Esophagus mucosa (tissue), 1 donor: ENCODE data around the gene TGM4. TPM values are rescaled to one million over a fixed set of nuclear protein-coding genes. Genes with fewer than 3 reads are reported as not detected.
"Not testable (repeated sequence)": the region's sequence is repeated elsewhere in the genome, so short reads cannot be mapped to it uniquely, and the experiment has no call there.

Source experiments
- ATAC-seq: fragments of 200-7000 bp; cut with Tn5 transposase; one replicate; pipeline ENCODE4 v1.9.1; 2020
- total RNA-seq: library from RNA; stranded (reverse); gene quantifications from one replicate; pipeline ENCODE4 v1.2.4, GENCODE V29; 2023
- donor health status: DM: yes; HTN: yes; CAD: no.

The TGM4 gene
- total RNA-seq, 1 donor from 2014 or later, result not detected

DNA sequence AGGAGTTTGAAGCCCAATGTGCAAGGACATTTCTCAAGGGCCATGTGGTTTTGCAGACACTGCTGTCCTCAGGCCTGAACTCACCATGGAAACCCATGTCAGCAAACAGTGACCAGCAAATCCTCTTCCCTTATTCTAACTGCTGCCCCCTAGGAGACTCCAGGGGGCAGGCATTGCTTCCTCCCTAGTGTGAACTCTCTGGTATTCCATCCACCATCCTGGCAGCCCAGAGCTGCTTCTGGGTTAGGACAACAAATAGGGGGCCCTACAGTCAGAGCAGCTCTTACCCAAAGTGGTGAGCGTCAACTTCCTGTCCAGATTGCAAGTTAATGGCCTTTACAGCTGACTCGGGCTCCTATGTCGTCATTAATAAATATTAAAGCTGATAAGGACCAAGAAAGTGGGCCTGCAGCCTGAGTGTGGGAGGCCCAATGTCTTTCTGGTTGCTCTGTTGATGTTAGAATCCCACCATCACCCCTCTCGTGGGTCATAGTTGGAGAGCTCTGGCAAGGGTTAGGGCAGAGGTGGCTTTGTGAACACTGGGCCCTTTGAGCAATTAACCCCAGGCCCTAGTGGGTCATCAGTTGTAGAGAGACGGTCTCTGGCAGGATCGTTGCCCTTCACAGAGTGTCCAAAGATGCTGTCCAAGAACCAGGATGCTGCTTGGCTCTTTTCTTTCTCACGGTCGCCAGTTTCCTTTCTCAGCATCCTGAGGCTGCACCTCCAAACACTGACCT lies 41.5 kb downstream of the TGM4 start:
- no peak for ATAC-seq

DNA sequence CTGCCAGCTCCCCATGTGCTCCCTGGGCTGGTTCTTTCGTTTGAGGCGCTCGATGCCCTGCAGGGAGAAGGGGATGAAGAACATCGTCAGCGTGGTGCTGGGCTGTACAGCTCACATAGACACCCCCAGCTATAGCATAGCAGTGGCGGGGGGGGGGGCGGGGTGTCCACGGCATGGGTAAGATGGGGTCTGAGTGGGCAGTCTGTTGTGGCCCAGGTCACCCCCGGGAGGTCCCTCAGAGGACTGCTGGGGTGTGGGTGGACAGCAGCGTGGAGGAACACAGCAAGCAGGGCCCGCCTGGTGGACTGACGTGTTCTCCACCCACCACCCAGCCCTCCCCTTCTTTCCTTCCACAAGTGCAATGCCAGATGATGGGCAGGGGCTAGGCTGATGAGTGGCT lies 43.7 kb downstream of the TGM4 start:
- no peak for ATAC-seq

DNA sequence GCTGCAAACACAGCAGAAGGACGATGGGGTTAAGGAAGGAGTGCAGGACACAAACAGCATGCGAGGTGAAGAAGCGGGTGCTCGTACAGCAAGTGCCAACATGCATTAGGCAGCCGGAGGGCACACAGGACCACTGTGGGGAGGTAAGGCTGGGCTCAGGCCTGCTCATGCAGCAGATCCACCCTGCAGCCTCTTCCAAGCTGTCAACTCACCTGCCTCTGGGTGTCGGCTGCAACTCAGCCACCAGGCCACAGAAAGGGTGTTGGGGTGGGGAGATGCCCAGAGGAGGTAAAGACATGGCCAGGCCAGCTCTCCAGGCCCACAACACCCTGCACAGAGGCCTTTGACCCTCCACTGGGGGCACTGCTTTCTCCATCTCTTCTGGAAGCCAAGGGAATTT lies 44.2 kb downstream of the TGM4 start:
- ATAC-seq, result no peak

DNA sequence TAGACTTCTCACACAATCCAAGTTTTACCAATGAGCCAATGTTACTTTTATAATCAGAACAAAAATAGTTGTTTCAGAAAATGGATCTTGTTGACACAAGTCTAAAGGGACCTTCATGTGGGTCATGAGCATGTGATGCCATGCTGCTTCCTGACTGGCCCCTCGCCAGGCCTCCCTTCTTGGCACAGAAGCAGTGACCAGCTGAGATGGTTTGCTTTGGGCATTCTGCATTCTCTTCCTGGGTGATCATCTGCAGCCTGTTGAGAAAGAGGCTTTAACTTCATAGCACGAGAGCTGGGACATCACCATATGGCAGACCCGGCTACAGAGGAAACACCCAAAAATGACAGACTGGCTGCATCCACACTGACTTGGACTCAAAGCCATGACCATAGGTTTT lies 45.7 kb downstream of the TGM4 start:
- no peak for ATAC-seq

DNA sequence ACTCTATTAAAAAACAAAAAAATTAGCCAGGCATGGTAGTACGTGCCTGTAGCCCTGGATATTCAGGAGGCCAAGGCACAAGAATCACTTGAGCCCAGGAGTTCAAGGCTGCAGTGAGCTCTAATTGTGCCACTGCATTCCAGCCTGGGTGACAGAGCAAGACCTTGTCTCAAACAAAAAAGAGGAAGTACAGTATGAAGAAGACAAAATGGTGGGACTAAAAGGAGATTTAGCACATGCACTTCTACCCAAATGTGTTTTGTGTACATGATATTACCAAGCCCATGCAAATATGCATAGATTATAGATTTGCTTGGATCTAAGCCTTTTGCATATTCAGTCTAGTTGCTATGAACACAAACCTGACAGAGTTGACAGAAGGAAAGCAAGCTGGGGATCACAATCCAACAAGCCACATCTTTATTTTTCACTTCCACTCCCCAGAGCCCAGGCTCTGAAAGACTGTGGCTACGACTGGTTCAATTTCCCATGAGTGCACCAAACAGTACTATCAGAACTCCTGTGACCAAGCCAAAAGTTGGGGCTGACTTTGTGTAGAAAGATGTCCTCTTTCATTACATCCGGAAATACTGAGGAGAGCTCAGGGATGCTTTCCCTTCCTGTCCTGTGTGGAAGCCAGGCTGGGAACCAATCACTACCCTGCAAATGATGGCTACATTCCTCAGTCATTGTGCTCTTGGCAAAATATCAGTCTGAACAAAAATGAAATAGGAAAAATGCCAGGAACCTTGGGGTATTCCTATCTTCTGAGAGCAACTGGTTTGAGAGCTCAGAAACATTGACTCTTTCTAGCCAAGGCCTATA lies 49.4 kb downstream of the TGM4 start:
- no peak for ATAC-seq

DNA sequence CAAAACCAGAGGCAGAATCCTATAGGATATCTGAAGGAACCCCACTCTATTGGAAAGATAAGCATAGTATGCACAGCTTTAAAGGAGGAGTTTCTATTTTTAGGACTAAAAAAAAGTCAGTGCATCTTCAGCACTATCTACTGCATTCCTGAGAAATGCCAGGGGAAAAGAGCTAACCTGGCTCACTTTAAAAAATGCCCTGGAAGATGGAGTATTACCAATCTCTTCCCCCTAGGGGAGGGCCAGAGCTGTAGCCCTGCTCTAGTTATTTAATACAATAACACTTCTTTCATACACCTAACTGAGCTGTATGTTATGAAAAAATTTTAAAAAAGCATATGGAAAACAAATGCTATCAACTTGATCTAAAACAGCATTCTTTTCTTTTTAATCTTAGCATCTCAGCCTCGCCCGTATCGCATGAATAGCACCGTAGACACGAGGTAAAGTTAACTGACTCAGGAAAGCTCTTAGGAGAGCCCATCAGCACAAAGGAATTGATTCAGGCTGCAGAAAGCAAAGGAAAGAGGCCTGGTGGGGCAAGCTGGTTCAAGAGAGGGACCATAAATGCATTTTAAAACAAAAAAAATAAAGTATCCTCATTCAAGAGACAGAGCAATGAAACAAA lies 50.2 kb downstream of the TGM4 start:
- no peak for ATAC-seq

DNA sequence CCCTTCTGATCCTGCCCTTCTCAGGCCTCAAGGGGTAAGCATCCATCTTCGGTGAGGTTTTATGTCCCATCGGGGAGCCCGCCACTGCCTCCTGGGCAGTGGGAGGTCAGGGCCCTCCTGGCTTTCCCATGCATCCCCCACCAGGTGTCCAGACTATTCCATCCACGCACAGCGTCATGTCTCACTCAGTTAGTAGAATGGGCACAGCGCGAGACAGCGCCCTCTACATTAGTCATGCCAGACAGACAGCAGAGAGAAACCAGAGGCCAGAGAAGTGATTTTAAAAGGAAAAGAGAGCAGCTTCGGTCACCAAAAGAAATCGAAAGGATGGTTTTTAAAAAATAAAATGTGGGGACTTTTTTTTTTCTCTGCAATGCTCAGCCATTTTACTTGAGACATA lies 51.8 kb downstream of the TGM4 start:
- ATAC-seq, result no peak

DNA sequence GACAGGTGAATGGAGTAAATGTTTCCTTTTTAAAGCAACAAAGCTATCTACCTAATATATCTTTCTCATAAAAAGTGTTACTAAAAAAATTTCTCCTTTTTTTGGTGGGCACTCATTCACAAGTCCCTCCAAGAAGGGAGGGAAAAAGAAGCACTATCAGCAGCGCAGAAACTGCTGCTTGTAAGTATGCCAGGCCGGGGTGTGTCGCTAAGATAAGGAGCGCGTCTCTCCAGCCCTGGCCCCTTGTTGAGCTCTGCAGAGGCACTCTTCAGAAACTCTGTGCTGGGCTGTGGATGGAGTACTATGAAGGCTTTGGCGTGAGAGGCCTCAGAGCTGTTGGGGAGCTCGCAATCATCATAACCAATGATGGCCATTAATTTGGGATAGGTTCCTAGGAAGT lies 52.5 kb downstream of the TGM4 start:
- ATAC-seq, result no peak

DNA sequence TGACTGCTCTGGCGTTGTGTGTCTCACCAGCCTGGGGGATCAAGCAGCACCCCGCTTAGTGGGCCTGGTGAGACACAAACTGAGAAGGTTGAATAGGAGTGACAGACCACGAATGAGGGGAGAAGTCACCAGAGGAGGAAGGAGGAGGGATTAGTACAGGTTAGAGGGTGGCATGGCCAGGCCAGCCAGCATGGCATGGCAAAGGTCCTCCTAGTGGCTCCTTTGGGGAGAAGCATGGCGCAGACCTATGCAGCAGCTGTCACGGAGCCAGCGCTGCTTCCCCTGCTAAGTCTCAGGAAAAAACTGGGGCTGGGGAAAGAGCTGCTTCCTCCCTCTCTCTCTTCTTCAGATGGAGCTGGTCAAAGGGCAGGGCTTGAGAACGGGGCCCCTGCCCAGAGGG lies 53.0 kb downstream of the TGM4 start:
- no peak for ATAC-seq

DNA sequence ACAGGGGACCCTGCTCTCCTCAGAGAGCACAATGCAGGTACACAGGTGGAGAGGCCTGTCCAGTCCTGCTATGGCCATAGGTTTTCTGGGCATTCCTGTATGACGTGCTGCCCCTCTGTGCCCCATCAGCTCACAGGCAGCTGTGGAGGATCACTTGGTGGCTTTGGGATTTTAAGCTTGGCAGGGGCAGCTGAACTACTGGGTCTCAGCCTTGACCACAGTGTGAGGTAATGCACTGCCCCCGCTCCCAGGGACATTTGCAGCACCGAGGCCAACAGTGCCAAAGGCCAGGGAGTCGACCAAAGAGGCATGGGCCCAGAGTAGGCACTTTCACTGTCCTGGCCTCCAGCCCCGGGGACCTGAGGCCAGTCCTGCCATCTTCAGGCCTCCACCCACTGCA lies 55.4 kb downstream of the TGM4 start:
- no peak for ATAC-seq

DNA sequence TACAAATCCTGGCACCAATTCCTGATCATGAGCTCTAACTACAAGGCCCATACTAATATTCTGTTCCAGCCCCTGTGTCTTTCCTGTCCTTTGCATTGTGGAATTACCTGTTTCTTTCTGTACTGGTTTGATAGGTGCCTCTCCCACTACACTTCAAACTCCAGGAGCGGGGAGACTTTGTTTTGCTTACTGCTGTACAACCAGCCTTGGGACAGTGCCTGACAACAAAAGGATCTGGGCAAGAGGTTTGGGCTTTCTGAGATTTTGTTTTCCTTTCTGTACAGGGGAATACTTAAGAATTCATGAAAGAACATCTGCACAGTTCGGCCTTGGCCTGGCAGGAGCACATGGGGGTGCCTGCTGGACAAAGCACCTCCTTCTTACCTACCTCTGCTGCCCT lies 56.5 kb downstream of the TGM4 start:
- no peak for ATAC-seq

DNA sequence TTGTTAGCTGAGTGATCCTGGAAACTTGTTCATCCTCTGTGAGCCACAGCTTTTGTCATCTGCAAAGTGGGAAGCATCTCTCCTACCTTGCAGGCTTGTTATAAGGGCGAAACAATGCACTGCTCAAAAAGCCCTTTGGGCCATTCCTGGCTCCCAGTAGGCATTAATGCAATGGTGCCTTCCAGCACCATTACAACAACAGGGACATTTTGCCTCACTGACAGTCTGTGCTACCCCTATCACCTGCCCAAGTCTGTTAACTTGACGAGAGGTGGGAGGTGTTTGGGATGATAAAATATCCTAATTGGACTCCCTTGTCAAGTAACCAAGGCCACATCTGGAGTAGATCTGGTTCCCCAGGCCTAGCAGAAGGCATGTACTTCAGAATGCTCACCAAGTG lies 57.4 kb downstream of the TGM4 start:
- no peak for ATAC-seq

DNA sequence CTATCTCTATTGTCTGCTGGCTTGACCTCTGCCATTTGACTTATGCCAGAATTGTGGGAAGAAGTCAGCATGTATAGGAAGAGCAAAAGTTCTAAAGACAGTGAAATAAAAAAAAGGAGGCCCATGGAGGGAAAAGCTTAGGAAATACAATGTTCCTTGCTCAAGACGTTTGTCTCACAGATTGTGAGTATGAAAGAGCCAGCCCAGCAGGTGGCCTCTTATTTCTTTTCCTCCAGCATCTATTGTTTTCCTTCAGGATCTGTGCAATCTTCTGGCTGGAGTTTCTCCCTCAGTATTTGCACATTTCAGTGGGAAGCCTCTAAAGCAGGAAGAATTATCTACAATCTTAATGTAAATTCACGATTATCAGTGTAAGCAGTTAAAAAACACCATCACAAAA lies 57.9 kb downstream of the TGM4 start:
- ATAC-seq, result no peak

DNA sequence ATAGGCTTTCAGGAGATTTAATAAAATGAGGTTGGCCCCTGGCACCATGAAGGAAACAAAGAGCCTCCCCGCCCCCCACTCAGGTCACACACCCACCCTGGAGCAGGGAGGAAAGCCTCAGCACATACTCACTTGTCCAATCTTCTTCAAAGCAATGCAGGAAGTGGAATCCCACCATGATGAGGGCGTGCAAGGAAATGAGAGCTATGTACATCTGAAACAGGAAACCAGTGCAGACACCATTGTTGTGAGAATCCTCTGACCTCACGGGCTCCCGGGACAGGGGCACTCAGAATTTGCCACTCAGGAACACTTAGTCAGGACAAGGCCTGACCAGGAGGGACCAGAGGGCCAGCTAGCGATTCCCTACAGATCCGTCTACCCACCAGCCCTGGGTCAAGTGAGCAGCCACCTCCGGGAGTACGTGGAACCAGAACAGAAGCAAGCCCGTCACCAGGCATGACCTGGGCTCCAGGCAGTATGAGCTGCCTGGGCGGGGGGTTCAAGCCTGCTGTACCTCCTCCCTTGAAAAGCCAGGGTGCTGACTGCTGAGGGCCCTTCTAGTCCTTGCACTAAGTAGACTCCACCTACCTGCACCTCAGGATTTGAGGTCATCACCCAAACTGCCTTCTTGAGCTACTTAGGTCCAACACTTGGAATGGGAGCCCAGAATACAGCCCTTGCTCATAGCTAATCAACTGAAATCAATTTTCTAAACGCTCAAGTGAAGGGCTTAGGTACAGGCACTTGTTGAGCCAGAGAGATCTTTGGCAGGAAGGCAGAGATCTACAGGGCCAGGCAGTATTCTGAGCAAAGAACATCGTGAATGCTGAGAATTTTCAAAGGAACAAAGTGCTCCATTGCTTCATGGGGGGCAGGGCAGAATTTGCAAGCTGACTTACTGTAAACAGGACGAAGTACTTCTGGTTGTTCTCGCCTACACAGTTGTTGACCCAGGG lies 58.9 kb downstream of the TGM4 start:
- ATAC-seq, result no peak

DNA sequence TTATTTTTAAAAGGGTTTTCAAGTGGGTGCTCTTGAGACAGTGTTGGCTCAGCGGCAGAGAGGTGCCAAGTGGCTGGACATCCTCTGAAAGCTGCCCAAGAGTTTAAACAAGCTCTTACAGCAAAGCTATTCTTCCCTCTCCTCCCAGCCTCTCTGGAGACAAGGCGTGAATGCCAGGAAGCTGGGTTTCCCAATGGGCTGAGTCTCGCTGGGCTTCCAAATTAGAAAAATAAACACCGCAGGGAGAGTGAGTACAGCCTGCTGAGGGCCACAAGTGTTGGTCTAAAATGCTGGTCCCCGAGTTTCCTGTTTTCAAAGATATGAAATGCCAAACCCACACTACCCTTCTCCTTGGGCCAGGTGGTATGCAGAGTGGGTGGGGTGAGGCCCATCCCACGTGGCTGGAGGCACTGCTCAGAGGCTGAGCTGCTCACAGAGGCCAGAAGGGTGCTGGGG lies 65.2 kb downstream of the TGM4 start:
- no peak for ATAC-seq

DNA sequence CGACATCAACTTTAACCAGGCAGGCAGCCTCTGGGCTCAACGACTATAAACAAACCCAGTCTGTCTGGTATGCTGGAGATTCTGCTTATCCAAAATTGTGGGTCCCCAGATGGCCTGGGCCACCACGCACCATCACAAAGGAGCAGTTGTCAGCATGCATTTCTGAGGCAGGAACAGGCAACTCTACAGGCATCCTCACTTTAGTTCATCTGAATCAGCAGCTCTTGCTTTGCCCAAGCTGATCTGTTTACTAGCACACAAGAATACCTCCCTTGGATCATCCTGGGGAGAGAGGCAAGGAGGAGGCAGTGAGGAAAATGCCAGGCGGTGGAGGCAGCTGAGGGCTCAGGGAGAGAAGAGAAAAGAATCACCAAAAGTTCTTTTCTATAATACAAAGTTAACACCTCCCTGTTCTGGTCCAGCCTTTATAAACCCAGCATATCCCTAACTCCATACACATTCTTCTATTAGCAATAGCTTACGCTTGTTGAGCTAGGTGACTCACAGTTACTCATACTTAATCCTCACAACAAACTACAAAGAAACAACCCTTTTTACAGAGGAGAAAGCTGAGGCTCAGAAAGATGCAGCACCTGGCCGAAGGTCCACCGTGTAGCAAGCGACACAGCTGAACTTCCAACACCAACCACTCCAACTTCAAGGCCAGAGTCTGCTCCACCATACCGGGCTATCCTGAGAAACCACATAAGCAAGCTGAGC lies 68.0 kb downstream of the TGM4 start:
- peak; percentile 84 for ATAC-seq

DNA sequence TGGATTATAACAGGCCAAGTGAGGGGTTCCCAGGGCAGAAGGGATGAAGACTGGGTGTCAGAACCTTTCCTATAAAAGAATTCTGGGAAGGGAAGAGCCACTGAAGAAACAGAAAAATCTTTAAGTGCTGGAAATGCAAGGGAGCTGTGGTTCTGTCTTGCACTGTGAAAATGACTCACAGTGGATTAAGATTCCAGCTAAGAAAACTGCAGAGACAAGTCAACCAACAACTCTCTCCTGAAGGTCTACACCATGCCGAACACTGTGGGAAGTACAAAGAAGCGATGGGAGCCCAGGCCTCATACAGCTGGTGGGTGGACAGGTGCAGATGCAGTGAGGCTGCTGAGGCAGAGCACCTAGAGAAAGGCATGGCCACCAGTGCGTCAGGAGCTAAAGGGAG lies 73.8 kb downstream of the TGM4 start:
- ATAC-seq, result peak; percentile 56

DNA sequence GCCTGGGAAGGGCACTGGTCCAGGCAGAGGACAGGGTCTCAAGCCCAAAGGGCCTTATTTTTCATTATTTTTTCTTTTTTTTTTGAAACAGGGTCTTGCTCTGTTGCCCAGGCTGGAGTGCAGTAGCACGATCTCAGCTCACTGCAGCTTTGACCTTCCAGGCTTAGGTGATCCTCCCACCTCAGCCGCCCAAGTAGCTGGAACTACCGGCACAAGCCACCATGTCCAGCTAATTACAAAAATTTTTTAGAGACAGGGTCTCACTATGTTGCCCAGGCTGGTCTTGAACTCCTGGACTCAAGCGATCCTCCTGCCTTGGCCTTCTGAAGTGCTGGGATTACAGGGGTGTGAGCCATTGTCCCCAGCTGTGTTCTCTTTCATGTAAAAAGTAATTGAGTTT lies 75.4 kb downstream of the TGM4 start:
- not testable (repeated sequence) for ATAC-seq

DNA sequence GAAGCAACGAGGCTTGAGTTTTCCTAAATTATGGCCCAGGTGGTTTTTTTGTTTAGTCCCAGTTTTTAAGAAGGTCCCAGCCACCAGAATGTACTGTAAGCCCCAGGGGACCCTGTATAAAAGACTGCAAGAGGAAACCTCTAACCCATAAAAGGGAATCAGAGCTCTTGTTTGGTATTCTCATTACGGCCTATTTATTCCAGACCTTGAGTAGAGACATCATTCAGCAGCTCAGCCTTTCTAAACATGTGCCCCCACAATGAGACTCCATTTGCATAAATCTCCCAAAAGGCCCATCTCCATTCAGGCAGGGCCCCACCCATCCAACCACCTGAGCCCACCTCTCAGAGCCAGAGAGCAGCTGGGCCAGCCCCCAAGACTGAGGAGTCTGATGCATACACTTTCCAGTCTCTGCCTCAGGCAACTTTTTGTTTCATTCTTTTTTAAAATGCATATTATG lies 75.9 kb downstream of the TGM4 start:
- ATAC-seq, result no peak

DNA sequence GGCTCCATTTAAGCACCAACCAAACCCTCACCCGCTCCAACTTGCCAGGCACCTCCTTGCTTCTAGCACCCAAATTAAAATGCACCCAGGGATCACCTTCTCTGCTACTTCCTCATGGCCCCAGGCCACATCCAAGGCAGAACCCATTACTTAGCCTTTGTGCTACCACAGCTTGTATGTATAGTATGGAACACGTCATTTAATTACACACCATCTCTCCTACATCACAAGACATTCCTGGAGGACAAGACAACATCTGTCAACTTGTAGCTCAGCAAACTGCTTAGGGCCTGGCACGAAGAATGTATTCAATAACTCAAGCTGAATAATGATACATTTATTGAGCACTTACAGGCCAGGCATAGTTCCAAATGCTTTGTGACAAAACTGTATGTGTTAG lies 78.3 kb downstream of the TGM4 start:
- ATAC-seq, result peak; percentile 73

DNA sequence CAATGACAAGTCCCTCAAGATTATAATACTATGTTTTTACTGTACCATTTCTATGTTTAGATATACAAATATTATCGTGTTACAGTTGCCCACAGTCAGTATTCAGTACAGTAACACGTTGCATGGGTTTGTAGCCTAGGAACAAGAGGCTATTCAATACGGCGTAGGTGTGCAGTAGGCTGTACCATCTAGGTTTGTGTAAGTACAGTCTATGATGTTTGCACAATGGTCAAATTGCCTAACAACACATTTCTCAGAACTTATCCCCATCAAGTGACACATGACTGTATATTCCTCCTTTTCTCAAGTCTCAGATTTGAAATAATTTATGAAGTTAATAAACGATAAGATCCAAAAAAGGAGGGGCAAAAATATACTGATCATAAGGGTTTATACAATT lies 79.9 kb downstream of the TGM4 start:
- ATAC-seq, result no peak

DNA sequence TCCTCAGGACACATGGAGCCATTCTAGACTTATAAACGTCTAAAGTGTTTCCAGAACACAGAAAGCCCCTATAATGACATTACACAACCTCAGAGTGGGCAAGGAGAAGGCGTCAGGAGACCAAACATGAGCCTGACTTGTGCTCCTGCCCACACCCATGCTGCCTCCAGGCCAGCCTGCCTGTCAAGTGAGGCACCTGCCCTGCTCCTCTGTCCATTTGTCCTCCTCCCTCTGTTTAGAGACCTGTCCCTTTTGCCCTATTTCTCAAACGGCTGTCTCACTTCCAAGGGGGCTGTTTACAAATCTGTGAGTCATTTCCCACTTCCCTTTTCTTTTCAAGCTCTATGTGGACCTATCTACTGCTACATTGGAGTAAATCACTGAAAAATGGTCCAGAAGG lies 80.6 kb downstream of the TGM4 start:
- ATAC-seq, result no peak
